Stimulated activated naive CD4-positive, alpha-beta T cell (primary cell): Measurements from ENCODE around the gene OLFM1.
"Not testable (repeated sequence)": the region's sequence is repeated elsewhere in the genome, so short reads cannot be mapped to it uniquely, and the experiment has no call there.

ENCODE experiments used
- DNase-seq, 6 experiments: peaks; one replicate each; lab custom pipeline; 2025; lab: John Stamatoyannopoulos, UW

Gene OLFM1

DNA sequence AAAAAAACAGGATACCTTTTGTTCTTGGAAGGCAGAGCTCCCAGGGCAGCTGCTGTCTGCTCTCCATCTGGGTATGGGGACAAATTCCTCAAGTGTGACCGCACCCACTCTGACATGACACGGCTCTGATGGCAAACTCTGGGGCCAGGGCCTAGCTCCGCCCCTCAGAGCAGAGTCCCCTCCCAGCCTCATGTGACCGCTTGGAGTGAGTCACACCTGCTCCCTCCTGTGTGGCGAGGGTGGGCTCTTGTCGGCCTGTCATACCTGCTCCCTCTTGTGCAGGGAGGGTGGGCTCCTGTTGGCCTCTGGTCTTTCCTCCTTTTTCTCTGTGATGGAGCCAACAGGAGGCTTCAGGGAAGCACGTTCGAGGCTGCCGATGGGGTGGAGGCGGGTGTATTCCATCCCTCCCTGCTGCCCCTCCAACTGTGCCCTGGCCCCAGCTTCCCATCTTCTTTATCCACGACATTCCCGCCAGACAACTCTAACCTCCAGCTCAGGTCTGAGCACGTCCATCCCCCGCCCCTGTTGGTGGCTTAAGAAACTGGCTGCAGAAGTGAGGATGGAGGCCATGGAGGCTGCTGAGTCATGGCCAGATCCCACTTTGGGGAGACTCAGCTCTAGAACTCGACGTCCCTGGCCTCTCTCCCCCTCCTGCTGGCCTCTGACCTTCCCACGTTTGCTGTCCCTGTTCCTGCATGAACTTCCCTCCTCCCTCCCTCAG lies 65.3 kb downstream of the OLFM1 start:
- no peak for DNase-seq

DNA sequence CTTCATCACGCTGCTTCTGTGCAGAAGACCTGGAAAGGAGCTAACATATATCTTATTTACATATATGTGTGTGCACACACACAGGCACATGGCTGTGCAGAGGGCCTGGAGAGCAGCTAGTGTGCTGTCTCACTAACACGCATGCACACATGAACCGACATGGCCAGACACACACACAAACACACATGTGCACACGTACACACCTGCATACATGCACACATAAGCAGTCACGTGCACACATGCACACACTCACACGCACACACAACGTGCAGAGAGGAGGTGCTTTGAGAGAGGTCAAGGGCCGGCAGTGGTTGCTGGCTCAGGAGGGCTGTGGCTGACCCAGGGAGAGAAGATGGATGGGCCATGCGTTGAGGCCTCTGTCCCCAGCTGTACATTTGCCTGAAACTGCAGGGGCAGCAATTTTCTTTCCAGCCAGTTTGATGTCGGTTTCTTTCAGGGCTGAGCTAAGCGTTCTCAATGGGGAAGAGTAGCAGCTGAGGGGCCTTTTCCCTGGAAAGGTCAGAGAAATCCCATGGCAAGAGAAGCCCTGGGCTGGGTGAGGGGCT lies 66.7 kb downstream of the OLFM1 start:
- DNase-seq: no peak

DNA sequence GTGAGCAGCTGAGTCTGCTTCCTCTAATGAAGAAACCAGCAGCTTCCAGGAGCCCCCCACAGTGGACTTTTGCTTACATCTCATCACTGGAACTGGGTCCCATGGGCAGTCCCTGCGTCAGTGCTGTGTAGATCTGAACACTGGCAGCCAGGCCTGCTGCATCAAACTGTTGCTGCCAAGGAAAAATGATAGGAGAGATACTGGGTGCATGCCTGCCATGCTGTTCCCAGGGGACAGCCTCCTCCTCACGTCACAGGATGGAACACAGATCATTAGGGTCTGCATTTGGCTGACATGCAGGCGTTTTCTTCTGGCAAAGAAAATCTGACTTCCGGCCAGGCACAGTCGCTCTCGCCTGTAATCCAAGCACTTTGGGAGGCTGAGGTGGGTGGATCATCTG lies 67.9 kb downstream of the OLFM1 start:
- no peak for DNase-seq

DNA sequence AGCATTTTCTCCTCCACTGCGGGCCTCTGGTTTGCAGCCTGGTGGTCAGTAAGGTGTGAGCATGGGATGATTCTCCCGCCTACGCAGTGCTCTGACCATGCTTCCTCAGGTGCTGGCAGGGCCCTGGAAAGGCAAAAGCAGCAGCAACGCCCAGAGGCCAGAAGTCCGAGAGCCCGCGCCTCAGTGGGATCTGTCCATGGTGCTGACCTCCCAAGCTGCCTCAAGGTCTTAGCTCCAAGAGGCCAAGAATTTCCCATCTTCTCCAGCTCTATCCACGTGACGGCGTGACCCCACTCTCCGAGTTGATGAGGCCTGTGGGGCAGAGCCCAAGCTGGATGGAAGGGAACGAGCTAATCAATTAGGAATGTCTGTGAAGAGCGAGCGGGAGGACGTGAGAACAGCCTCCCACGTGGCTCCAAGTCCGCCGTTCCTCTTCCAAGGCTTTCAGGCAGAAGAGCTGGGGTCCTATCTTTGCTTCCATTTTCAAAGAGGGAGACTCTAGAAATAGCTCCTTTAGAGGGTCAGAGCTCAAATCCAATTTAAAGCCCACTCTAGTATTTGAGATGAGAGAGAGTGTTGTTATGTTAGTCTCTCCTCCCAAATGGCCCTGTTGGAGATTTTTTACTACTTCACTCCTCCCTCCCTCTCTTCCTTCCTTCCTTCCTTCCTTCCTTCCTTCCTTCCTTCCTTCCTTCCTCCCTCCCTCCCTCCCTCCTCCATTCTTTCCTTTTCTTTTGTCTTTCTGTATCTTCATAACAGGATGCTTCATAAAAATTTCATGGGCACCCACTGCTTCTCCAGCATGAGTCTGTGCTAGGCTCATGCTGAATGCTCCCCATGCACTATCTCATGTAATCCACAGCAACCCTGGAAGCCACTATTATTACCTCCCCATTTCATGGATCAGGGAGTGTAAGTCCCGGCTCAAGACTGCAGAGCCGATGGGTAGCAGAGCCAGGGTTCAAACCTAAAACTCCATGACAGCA lies 69.3 kb downstream of the OLFM1 start:
- DNase-seq: no peak

DNA sequence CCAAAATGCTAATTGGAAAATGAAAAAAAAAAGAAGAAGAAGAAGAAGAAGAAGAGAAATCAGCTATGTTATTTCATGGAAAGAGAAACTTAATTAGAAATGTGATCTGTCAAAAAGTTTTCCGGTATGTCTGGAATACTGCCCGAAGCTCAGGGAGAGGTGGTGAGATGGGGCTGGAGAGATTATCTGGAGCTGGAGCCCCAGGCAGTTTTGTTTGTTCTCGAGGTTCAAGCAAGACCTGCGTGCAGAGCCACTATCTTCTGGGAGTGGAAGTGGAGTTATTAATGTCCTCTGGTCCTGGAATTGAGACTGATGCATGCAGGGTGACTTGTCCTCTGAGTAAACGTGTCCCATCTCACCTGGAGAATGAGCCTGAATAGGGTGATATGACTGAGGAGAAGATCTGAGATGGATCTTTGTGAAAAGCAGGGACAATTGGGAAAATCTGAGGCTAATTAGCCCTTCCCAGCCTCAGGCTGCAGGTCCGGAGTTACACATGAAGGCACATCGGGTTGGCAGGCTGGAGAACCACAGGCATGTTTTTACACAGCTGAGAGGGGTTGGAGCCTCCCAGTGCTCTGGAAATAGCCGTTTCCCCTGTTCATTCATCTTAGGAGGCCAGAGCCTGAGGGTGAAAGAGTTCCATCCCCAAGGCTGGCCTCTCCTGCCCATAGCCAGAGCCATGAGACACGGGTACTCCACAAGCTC lies 70.5 kb downstream of the OLFM1 start:
- no peak for DNase-seq

DNA sequence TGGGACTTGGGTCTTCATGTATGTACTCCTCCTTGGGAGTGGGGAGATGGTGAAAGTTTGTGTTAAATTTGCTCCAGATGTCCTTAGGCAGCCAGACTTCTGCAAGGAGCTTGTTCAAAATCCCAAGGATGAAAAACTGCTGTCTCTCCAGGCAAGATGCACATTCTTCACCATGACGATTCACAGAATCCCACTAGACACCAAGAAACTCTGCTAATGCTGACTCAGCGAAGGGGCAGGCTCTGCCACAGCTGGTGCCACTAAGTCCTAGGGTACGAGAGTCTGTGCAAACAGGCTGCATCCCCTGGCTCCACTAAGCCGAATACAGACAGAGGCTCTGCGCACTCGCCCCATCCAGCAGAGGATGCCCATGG lies 71.1 kb downstream of the OLFM1 start:
- no peak for DNase-seq

DNA sequence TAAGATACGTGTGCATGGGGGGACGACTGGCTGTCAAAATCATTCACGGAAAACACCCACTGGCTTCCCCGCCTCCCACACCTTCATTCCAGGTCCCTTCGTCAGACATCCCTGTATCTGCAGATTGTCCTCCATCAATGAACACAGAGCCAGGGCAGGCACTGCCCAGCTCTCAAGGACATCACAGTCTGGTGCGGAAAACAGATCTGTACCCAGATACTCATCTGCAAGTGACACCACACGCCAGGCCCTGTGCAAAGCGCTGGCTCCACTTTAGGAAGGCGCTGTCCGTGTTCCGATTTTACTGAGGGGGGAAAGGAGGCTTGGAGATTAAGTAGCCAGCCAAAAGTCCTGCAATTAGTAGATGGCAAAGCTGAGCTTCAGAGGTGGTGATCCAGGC lies 72.3 kb downstream of the OLFM1 start:
- no peak for DNase-seq

DNA sequence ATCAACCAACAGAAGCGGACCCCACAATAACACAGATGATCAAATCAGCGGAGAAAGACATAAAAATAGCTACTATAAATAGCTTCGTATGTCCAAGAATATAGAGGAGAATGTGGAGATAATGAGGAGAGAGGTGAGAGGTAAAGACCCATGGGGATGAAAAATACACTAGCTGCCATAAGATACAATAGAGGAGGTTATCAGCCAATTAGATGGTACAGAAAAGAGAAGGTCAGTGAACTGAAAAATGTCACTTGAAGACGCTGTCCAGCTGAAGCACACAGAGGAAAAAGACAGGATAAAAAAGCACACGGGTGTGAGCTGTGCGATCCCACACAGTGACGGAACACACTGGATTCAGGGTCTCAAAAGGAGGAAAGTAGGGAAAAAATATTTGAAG lies 73.4 kb downstream of the OLFM1 start:
- DNase-seq: no peak

DNA sequence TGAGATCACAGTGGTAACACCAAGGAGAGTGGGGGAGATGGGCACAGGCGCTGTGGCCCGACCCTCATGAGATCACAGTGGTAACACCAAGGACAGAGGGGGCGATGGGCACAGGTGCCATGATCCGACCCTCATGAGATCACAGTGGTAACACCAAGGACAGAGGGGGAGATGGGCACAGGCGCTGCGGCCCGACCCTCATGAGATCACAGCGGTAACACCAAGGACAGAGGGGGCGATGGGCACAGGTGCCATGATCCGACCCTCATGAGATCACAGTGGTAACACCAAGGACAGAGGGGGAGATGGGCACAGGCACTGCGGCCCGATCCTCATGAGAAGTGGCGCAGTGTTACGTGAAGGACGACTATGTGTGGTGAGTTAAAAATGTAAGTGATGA lies 75.1 kb downstream of the OLFM1 start:
- DNase-seq: not testable (repeated sequence)

DNA sequence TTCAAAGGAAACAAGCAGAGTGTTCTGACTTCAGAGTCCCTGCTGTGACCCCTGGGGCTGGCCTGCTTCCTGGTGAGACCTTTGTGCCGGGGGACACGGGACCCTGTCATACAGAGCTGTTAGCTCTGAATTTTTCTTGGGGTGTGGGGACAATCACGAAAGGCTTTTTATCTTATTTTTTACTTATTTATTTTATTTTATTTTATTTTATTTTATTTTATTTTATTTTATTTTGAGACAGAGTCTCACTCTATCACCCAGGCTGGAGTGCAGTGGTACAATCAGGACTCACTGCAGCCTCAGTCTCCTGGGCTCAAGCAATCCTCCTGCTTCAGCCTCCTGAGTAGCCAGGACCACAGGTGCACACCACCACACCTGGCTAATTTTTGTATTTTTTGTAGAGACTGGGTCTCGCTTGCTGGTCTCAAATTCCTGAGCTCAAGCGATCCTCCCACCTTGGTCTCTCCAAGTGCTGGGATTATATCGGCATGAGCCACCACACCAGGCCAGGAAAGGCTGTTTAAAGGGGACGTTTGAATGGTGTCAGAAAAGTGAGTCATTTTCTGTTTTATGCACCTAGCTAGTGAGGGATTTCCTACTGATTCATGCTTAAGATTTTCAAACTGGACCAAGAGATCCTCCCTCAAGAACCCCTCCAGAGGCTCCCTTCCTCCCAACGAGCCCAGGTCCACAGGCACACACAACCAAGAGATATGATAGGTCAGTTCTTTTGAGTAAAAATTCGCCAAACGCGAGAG lies 75.7 kb downstream of the OLFM1 start:
- no peak for DNase-seq

DNA sequence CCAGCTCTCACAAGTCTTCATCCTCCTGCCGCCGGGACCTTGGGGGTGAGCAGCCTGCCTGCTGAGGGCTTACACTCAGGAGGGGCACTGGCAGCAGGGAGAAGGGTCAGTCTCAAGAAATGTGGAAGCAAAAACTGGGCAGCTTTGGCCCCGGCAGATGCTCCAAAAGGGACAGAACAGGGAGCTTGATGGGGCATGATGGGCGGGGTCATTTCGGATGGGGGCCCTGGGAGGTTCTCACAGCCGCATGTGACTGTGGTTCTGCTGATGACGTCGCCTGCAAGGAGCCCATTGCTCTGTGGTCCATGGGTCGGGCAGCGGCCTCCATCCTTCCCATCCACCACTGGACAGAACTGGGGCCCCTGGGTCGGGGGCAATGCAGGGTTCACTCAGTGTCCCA lies 76.6 kb downstream of the OLFM1 start:
- DNase-seq: no peak

DNA sequence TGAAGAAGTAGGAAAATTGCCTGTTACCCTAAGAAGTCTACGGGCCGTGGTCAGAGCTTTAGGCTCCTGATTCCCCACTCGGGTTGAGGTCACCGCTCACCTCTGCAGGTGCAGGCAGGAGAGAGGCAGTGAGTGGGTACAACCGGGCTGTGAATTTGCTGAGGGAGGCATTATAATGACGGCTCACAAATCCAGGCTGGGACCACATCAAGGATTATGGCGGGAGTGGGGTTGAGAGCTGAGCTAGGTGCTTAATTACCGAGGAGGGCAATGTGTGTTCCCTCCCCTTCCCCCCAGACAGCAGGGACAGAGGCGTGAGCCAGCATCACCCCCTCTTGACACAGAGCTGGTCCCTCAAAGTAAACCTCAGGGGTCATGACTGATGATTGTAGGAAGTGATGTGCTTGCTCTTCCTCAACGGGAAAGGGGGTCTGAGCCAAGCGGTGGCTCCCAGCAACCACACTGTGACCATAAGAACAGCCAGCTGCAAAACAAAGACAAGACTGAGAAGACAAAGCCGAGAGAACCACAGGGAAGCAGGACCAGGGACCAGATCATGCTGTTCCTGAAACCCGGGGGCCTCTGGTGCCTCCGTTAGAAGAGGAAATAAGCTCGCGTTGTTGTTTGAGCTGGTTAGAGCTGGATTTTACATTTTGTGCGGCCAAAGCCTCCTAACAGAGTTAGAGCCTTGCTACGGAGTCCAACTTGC lies 77.7 kb downstream of the OLFM1 start:
- no peak for DNase-seq

DNA sequence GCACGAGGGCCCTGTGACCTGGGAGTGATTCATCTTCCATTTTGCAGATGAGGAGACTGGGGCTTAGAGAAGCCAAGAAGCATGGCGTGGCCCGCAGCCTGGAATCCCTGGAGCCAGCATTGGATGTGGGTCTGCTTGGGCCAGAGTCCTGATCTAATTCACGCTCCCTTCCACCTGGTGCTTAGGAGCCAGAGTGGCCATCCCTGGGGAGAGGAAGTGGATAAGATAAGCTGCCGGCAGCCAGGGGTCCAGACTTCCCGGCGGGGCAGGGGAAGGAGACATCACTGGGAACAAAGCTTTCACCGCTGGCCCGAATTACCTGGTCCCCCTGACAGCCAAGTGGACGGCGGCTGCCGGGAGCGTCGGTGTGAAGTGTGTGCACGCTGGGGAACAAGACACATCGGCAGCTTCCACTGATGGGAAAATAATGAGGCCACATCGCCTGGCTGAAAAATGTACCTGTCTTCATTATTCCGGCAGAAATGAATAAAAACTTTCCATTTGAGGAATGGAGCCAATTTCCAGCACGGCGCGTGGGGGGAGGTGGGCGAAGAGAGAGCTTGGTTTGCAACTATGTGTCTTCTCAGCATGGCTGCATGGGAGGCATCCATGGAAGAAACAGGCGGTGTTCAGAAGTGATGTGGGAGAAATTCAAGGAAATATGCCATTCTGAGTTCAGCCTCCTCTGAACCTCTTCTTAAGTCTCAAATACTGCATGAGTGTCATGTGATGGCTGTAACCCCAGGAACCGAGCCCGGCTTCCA lies 78.5 kb downstream of the OLFM1 start:
- DNase-seq: no peak

DNA sequence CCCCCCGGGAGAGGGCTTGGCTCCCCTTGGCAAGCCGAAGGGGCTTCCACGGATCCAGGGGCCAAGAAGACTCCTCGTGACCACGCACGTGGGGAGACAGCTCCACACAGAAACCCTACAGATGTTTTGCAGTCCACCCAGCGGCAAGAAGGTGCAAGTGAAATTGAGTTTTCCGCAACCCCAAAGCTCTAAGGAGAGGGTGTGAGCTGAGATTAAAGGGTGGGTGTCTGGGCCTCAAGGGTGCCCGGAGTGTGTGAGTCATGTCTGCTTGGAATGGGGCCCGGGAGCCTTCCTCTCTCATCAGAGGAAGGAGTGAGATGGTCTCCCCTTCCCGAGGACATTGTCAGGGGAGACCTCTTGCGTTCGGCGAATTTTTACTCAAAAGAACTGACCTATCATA lies 79.1 kb downstream of the OLFM1 start:
- DNase-seq: no peak

DNA sequence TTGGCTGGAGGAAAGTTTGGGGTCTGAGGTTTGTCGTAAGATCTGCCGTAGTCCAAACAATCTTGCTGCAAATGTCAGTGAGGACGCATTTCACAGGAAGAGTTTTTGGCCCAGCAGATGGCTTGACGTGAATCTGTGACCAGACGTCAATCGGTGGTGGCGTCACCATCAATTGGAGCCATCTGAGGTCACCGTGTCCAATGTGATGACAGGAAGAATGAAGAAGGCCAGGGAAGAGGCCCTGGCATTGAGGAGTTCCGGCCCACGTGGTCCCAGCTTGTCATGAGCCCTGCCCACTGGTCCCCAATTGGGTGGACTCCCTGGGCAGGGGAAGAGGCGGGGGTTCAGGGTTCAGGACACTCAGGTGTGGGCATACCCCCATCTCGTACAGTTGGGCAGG lies 79.9 kb downstream of the OLFM1 start:
- DNase-seq: no peak

DNA sequence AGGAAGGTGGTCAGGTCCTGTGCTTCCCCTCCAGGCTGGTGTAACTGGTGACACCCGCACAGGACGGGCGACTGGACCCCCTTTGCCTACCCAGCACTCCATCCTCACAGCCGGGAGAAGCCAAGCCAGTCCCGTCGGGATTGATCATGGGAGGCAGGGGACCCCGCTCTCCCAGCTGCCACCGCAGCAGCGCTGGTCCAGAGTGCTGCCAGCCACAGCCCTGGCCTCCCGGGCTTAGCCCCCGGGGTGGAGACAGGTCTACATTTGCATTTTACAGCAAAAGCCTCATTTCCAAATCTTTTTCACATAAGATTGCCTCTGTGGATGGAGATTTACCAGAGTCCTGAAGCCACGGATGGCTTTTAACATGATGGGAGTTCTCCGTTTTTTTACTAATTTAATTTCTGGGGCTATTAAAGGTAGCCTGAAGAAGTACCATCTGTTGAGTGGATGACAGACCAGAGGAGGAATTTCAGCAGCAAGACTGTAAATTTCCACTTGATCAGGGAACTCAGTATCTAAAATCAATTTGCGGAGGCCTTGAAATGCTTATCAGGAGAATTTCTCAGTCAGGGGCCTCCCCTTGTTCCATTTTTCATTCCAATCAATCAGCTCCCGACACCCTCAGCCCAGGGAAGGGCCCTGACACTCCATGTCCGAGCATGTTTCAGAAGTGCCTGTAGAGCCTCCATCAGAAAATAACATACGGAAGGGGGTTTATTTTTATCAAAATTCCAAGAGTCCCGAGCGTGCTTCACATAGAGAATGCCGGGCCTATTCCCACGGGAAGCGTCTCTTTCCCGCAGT lies 80.6 kb downstream of the OLFM1 start:
- no peak for DNase-seq

DNA sequence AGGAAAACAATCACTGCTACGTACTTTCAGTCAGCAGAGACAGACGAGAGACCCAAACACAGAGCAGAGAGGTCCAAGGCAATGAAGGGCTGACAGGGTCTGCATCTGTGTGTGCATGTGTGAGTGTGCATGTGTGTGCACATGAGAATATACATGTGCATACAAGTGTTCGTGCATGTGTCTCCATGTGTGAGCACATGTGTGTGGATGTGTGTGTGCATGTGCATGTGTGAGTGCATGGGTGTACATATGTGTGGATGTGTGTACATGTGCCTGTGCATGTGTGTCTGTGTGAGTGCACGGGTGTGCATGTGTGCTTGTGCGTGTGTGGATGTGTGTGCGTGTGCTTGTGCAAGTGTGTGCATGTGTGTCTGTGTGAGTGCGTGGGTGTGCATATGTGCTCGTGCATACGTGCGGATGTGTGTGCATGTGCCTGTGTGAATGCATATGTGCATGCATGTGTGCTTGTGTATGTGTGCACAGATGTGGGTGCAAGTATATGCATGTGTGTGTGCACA lies 82.3 kb downstream of the OLFM1 start:
- no peak for DNase-seq

DNA sequence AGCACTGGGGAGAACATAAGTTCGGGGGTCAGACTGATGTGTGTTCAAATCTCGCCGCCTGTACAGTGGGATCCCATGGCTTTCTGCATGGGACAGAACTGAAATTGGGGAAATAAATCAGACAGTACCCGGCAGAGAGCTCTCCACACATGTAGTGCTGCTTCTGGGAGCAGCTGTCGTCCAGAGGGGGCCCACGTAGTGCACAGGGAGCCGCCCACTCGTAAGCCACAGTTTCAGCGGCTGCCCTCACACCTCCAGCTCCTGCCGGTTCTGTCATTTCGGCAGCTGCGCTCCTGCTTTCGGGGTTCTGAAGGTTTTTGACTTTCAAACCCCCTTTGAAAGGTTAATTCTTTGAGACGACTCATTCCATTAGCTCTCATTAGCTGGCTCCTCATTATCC lies 83.1 kb downstream of the OLFM1 start:
- no peak for DNase-seq
